ENCODE results near the gene KDM4C. TPM values are rescaled to one million over a fixed set of nuclear protein-coding genes. Genes with fewer than 3 reads are reported as not detected.

KDM4C gene
- polyA plus RNA-seq, 2 of the 4 experiments (the other 2 are of a cell fraction) = 9.6 to 15.6 TPM

DNA sequence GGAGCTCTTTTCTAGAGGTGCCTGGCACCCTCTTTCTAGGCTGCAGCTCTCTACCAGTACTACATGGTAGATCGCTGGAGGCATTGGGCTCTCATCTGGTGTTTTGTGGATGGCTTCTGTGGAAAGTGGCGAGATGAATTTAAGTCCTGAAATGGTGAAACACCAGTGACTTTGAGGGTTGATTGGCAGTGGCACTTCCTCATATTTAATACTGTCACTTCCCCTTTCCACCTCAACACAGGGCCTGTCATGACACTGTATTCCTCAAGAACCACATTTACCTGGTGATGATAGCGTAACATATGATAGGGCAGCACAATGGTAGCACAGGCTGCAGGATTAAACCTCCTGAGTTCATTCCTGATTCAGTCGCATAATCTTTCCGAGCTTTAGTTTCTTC, 132.1 kb downstream of the KDM4C start:
- POLR2A ChIA-PET = no interaction called here
- WGBS (ENCODE audit: missing lambda C conversion rate) = 83% methylated on average over 5 of the region's 5 CpGs
- H3K4me1 ChIP-seq = no peaks in the 10 kb centered on the region
- no peak for TF ChIP-seq MAZ (IDR thresholded peaks at IDR 0.05; ENCODE audit: borderline replicate concordance, low read depth, low read length)
- no peak for TF ChIP-seq KDM5A (IDR thresholded peaks at IDR 0.05)
- no peak for TF ChIP-seq EP300 (IDR thresholded peaks at IDR 0.05)
- TF ChIP-seq, protein P1, sequence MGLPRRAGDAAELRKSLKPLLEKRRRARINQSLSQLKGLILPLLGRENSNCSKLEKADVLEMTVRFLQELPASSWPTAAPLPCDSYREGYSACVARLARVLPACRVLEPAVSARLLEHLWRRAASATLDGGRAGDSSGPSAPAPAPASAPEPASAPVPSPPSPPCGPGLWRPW (IDR thresholded peaks at IDR 0.05) = no peak
- TF ChIP-seq, protein P2, sequence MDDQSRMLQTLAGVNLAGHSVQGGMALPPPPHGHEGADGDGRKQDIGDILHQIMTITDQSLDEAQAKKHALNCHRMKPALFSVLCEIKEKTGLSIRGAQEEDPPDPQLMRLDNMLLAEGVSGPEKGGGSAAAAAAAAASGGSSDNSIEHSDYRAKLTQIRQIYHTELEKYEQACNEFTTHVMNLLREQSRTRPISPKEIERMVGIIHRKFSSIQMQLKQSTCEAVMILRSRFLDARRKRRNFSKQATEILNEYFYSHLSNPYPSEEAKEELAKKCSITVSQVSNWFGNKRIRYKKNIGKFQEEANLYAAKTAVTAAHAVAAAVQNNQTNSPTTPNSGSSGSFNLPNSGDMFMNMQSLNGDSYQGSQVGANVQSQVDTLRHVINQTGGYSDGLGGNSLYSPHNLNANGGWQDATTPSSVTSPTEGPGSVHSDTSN (IDR thresholded peaks at IDR 0.05) = no peak
- no peak for TF ChIP-seq FOXS1 (CRISPR knock-in tag; IDR thresholded peaks at IDR 0.05)
- TF ChIP-seq HOXA7 (CRISPR knock-in tag; IDR thresholded peaks at IDR 0.05) = no peak
- TF ChIP-seq SMC3 (IDR thresholded peaks at IDR 0.05) = no peak
- H3K27ac ChIP-seq = no peak overlapping the region
- FAIRE-seq = no peak
- no peaks in the 10 kb centered on the region for H3K9me3 ChIP-seq
- CTCF ChIA-PET = interaction anchor here (1.2 to 1.4 kb wide), 3 partner anchors 12 to 305 kb away, joined by 4 to 5 read pairs (median 5); no protein-coding TSS in a partner anchor
- no peak for ATAC-seq
- no peak overlapping the region for H3K4me3 ChIP-seq
- DNase-seq (ENCODE audit: low read depth in 1 of 2, low spot score in 1 of 2) = no peak
- H3K4me2 ChIP-seq = no peak overlapping the region

DNA sequence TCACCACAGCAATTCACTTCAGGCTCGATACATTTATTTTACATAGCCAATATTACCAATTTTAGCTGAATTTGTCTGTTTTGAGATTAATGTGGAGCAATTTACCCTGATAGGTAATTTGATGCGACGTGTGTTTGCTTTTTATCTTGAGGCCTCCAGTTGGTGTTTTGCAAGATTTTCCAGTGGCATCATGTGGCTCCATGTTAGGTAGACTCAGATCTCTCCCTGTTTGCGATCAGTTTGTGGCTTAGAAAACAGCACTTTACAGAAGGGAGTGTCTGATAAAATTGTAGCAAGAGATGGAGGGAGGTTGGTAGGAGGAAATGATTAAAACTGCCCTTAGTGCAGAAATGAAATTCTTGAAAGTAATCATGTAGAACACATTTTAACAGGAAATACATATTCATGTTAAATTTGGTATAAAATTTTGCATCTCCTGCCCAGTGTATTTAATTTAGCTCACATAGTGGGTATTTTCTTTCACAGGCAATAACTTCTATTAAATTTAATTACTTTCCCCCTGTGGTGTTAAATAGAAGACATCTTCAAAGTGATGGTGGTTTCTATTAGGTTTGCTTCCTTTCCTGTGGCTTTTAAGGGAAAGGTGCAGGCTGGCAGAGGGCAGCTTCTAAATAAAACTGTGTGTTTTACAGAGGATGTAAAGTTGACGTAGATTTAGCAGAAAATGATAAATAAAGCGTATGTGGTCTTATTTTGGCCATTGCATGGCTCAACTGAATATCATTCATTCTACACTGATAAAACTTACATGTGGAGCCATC, 135.8 kb downstream of the KDM4C start:
- H3K27ac ChIP-seq = no peak overlapping the region
- H3K4me3 ChIP-seq = no peak overlapping the region
- no peaks in the 10 kb centered on the region for H3K9me3 ChIP-seq
- no peak overlapping the region for H3K4me2 ChIP-seq
- FAIRE-seq = no peak
- TF ChIP-seq RFX5 (IDR thresholded peaks at IDR 0.05) (no peak), BHLHE40 (IDR thresholded peaks at IDR 0.05; ENCODE audit: low read depth, low read length) (no peak), CBX2 (IDR thresholded peaks at IDR 0.05; ENCODE audit: borderline replicate concordance, low read depth) (no peak), NR3C1 (IDR thresholded peaks at IDR 0.05) (no peak), HOXA7 (CRISPR knock-in tag; IDR thresholded peaks at IDR 0.05) (no peak), PHF8 (IDR thresholded peaks at IDR 0.05; ENCODE audit: borderline replicate concordance, low read depth) (no peak)
- TF ChIP-seq, protein P2 (IDR thresholded peaks at IDR 0.05) = no peak
- TF ChIP-seq, protein P3, sequence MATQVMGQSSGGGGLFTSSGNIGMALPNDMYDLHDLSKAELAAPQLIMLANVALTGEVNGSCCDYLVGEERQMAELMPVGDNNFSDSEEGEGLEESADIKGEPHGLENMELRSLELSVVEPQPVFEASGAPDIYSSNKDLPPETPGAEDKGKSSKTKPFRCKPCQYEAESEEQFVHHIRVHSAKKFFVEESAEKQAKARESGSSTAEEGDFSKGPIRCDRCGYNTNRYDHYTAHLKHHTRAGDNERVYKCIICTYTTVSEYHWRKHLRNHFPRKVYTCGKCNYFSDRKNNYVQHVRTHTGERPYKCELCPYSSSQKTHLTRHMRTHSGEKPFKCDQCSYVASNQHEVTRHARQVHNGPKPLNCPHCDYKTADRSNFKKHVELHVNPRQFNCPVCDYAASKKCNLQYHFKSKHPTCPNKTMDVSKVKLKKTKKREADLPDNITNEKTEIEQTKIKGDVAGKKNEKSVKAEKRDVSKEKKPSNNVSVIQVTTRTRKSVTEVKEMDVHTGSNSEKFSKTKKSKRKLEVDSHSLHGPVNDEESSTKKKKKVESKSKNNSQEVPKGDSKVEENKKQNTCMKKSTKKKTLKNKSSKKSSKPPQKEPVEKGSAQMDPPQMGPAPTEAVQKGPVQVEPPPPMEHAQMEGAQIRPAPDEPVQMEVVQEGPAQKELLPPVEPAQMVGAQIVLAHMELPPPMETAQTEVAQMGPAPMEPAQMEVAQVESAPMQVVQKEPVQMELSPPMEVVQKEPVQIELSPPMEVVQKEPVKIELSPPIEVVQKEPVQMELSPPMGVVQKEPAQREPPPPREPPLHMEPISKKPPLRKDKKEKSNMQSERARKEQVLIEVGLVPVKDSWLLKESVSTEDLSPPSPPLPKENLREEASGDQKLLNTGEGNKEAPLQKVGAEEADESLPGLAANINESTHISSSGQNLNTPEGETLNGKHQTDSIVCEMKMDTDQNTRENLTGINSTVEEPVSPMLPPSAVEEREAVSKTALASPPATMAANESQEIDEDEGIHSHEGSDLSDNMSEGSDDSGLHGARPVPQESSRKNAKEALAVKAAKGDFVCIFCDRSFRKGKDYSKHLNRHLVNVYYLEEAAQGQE (IDR thresholded peaks at IDR 0.05) = no peak
- TF ChIP-seq, protein P1 (IDR thresholded peaks at IDR 0.05) = no peak
- TF ChIP-seq, protein P4, sequence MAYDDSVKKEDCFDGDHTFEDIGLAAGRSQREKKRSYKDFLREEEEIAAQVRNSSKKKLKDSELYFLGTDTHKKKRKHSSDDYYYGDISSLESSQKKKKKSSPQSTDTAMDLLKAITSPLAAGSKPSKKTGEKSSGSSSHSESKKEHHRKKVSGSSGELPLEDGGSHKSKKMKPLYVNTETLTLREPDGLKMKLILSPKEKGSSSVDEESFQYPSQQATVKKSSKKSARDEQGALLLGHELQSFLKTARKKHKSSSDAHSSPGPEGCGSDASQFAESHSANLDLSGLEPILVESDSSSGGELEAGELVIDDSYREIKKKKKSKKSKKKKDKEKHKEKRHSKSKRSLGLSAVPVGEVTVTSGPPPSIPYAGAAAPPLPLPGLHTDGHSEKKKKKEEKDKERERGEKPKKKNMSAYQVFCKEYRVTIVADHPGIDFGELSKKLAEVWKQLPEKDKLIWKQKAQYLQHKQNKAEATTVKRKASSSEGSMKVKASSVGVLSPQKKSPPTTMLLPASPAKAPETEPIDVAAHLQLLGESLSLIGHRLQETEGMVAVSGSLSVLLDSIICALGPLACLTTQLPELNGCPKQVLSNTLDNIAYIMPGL (CRISPR knock-in tag; IDR thresholded peaks at IDR 0.05; ENCODE audit: borderline replicate concordance) = no peak
- no peak for DNase-seq (ENCODE audit: low read depth in 1 of 2, low spot score in 1 of 2)
- WGBS (ENCODE audit: missing lambda C conversion rate) = 80% methylated on average over 6 of the region's 6 CpGs
- 0 out of 3 replicates have a peak, but pooled peaks cover 4% of the 10 kb centered on the region for H3K4me1 ChIP-seq
- no peak for ATAC-seq
- CTCF ChIA-PET = no interaction called here
- POLR2A ChIA-PET = no interaction called here

Data from A549 (cell line).